Measurements from ENCODE around the gene TLE2.

- no peak for TF ChIP-seq YY1 (IDR thresholded peaks at IDR 0.05; ENCODE audit: insufficient read depth, insufficient read length)
- no peak for TF ChIP-seq SUZ12 (IDR thresholded peaks at IDR 0.05; ENCODE audit: extremely low read depth, insufficient read depth, insufficient read length)
- TF ChIP-seq ZNF274 (IDR thresholded peaks at IDR 0.05; ENCODE audit: low read depth, low read length), result no peak
Observed at GRCh38 chr19:3031607-3031867, 2.5 kb upstream of the TLE2 start.
